Transverse colon (tissue), 3 donors: Measurements from ENCODE around the gene LRRC8C.

Experiments used
- POLR2A ChIP-seq: fragments of 450-650 bp; IDR thresholded peaks from one replicate; pipeline ENCODE4 v1.6.1; 2016; ENCODE audit warnings: antibody characterized with exemption, mild to moderate bottlenecking, moderate library complexity
- TF ChIP-seq, protein P1 (sequence below), 5 experiments: fragments of 200-600 bp in 3 of 5; fragments of 450-650 bp in 2 of 5; sonication (generic) in 3 of 5; IDR thresholded peaks; 1 replicate in 2 of 5; 2 replicates in 3 of 5; pipeline ENCODE4 v1.5.1; 2016 to 2017; ENCODE audit warnings: antibody characterized with exemption in 5 of 5, inconsistent platforms in 3 of 5, mild to moderate bottlenecking in 2 of 5, moderate library complexity in 1 of 5

DNA sequence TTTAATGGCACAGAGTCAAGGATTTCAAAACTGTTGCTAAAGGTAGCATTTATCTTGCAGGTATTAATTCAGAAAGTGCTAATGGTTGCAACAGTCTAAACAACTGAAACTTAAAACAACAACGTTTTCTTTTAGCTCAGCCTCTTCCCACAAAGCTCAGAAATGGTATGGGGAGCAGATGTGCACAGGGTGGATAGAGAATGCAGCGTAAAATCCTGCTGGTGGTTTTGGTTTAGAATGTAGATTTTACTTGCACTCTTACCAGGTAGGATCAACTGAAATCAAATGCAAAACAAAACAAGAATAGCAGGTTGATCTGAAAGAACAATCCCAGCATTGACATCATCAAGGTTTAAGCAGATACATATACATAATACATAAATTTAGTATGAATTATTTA lies 3.8 kb upstream of the LRRC8C start:
- no peak for TF ChIP-seq POLR2A
- TF ChIP-seq, protein P1, sequence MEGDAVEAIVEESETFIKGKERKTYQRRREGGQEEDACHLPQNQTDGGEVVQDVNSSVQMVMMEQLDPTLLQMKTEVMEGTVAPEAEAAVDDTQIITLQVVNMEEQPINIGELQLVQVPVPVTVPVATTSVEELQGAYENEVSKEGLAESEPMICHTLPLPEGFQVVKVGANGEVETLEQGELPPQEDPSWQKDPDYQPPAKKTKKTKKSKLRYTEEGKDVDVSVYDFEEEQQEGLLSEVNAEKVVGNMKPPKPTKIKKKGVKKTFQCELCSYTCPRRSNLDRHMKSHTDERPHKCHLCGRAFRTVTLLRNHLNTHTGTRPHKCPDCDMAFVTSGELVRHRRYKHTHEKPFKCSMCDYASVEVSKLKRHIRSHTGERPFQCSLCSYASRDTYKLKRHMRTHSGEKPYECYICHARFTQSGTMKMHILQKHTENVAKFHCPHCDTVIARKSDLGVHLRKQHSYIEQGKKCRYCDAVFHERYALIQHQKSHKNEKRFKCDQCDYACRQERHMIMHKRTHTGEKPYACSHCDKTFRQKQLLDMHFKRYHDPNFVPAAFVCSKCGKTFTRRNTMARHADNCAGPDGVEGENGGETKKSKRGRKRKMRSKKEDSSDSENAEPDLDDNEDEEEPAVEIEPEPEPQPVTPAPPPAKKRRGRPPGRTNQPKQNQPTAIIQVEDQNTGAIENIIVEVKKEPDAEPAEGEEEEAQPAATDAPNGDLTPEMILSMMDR (IDR thresholded peaks at IDR 0.05) = no peak
